Stimulated activated CD8-positive, alpha-beta memory T cell treated with anti-CD3 and anti-CD28 coated beads, Interleukin-15, amount 100 ng/mL, for 4 hours (primary cell): Measurements from ENCODE around the gene ZDHHC18.
"Not testable (repeated sequence)": the region's sequence is repeated elsewhere in the genome, so short reads cannot be mapped to it uniquely, and the experiment has no call there.

ENCODE experiments used
- DNase-seq, 2 donors: peaks; one replicate each; pipeline ENCODE4 v3.0.0-alpha.2; 2020; ENCODE audit warnings: low read depth in 2 of 2

Gene ZDHHC18

GRCh38 chr1:26833432-26834405, 7.2 kb downstream of the ZDHHC18 start:
- DNase-seq, result peak; percentile 71 to 83

DNA sequence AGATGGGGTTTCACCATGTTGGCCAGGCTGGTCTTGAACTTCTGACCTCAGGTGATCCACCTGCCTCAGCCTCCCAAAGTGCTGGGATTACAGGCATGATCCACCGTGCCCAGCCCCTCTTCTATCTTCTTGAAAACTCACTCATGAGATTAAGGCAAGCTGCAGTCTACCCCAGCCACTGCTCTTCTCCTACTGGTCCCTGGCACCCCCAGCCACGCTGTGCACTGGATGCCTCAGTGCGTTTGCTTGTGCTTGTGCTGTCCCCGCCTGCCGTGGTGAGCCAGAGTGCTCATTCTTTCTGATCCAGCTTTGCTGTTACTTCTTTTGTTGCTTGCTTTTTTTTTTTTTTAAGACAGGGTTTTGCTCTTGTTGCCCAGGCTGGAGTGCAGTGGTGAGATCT, 11.2 kb downstream of the ZDHHC18 start:
- DNase-seq, result not testable (repeated sequence)

DNA sequence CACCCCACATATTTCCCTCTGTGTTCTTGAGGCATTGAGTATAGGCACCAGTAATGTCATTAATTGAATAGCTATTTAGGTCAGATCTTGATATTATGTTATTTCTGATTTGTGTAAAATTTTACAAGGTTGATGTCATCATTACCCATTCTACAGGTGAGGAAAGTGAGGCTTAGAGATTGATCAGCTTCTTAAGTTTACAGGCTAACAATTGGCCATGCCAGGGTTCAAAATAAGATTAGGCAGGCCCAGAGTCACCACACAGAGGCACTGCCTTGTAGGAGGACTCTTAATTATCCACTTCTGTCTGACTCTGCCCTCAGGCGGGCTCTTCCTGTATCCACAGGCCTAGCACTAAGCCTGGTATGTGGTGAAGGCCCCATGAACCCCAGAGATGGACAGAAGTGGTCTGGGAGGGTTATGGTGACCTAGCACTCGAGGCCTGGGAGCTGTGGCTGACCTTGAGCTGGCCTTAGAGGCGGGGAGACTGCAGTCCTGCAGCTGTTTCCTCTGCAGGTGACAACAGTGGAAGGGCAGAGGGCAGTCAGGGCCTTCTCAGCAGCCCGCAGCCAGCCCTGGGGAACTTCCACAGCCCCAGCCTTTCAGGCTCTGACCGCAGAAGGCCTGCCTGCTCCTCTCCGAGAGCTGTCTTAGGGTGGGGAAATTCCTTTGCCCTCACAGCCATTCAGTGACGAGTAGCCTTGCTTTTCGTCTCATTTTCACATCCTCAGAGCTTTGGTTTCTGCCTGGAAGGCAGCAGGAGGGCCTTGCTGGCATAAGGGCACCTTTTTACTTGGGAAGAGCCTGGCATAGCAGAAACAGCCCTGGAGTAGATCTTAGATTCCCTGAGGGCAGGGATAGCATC, 12.2 kb downstream of the ZDHHC18 start:
- DNase-seq, result no peak

GRCh38 chr1:26839339-26839722, 12.8 kb downstream of the ZDHHC18 start:
- no peak for DNase-seq

DNA sequence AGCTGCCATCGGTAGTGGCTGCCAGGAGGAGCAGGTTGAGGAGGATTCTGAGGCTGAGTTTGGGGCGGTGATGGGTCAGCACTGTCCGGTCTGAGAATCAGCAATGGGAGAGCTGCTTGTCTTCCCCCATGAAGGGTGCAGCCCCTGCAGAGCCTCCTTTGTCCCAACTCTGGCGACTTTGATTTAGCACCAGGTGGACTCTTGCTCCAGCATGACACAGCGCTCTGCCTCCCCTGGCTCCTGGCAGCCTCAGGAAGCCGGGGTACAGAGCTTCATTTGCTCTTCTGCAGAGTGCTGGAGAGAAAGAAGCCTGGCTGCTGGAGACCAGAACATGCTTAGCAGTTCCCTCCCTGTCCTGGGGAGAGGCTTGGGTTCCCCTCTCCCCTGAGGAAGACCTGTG, 13.3 kb downstream of the ZDHHC18 start:
- no peak for DNase-seq

- no peak for DNase-seq
These were observed 18.1 kb downstream of the ZDHHC18 start for GRCh38 chr1:26844424-26845196.

GRCh38 chr1:26847826-26848225, 21.3 kb downstream of the ZDHHC18 start:
- not testable (repeated sequence) for DNase-seq

DNA sequence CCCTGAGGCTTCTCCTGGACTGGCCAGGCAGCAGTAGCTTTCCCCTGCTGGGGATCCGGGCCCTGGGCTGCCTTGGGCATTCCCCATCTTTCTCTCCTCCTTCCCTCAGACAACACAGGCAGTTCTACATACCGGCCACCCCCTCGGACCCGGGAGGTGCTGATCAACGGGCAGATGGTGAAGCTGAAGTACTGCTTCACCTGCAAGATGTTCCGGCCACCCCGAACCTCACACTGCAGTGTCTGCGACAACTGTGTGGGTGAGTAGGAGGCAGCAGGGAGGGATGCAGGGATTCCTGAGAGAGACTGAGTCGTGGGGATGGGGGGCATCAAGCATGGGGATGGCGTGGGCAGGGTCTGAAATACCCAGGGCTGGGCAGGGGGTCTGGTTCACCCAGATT, 22.0 kb downstream of the ZDHHC18 start:
- no peak for DNase-seq

DNA sequence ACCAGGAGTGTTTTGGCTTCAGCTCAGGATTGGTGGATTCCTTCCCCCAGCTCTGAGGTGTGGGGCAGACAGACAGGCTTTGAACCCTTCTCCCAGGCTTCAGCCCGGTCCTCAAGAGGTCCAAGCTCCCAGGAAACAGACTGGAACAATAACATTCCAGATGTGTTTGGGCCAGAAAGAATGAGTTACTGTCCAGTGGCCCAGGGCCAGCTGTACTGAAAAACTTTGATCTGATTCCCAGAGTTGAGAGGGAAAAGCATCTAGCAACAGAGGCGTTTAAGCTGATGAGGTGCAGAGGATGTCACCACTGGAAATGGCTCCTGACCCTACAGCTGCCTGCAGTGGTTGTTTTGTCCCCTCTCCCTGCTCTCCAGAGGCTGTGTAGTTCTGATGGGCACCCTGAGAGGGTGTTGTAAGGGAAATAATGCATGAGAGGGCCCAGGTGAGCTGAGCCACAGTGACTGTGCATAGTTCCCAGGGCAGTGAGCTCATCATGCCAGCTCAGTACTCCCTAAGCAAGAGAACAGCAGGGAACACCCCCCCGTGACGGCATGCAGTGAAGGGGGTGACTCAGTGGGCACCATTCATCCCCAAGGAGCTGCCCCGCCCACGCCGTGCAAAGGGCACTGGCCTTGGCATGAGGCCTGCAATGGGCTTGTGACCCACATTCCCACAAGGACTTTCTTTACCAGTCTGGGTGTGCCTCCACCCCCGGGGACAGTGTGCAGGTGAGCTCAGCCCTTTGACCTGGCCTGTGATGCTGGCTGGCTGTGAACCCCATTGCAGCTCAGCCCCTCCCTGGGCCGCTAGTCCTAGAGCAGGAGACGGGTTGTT, 22.7 kb downstream of the ZDHHC18 start:
- DNase-seq, result no peak

- DNase-seq, result no peak
These were observed 24.7 kb downstream of the ZDHHC18 start for GRCh38 chr1:26851106-26851684.

- no peak for DNase-seq
These were observed 26.2 kb downstream of the ZDHHC18 start for GRCh38 chr1:26852701-26853100.

- DNase-seq, result peak; percentile 35 to 72
These were observed 26.7 kb downstream of the ZDHHC18 start for GRCh38 chr1:26853156-26853555.

DNA sequence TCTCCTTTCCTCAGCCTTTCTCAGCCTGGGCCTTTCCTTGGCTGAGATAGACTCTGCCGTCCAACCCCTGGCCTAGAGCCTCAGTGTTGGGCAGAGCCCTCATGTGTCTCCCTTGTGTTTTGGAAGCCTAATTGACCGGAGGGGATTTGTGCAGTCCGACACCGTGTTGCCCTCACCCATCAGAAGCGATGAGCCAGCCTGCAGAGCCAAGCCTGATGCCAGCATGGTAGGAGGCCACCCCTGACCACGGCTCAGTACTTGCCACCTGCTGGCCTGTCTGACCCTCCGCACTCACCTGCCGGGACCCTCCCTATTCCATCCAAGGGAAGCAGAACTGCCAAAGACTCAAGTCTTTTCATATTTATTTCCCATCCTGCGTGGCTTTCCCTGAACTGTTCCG, 27.1 kb downstream of the ZDHHC18 start:
- DNase-seq, result no peak

DNA sequence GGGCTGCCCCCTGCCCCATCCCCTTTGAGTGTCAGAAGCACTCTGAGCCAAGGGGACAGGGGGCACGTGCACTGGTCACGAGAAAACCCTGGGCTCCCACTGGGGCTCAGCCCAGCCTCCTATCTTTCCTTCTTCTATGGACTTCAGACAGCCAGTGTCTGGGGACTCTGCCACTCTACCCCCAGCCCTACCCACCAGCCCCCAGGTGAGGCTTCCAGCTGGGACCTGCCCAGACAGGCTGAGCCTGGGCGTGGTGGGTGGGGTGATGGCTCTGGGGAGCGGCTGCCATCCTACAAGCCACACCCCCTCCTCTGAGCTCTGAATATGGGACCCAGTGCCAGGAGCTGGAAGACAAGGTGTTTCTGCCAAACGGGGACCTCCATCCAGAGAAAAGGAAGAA, 28.4 kb downstream of the ZDHHC18 start:
- DNase-seq, result no peak

DNA sequence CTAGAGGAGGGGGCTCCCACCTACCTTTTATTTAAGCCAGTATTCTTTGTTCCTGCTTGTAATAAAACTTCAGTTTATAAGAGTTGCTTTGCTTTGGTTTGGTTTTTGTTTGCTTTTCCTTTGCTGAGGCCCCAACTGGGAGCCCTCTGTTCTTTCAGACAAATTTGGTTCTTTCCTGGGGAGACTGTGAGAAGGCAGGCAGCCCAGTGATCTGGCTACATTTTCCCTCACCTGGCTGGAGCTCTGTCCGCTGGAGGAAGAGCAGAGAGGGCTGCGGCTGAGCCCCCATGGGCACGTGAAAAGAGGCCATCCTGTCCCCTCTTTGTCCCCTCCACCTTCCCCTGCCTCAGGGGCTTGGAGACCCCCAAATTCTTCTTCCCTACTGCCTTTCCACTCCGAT, 29.1 kb downstream of the ZDHHC18 start:
- no peak for DNase-seq

DNA sequence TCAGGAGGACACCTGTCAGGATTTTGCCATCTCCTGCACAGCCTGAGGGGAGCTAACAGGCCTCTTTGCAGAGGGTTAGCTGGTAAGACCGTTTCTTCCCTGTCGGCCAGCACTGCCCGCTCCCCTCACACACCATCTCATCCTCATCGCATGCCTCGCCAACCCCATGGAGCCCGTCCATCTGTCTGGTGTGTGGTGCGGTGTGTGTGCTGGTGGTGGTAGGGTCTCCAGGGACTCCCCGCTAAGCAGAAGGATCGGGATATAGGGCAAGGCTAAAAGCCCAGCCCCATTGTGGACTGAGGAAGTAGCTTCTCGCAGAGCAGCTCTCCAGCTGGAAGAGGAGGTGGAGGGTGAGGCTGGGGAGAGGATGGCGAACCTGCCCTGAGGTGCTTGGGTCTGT, 29.7 kb downstream of the ZDHHC18 start:
- DNase-seq, result no peak

DNA sequence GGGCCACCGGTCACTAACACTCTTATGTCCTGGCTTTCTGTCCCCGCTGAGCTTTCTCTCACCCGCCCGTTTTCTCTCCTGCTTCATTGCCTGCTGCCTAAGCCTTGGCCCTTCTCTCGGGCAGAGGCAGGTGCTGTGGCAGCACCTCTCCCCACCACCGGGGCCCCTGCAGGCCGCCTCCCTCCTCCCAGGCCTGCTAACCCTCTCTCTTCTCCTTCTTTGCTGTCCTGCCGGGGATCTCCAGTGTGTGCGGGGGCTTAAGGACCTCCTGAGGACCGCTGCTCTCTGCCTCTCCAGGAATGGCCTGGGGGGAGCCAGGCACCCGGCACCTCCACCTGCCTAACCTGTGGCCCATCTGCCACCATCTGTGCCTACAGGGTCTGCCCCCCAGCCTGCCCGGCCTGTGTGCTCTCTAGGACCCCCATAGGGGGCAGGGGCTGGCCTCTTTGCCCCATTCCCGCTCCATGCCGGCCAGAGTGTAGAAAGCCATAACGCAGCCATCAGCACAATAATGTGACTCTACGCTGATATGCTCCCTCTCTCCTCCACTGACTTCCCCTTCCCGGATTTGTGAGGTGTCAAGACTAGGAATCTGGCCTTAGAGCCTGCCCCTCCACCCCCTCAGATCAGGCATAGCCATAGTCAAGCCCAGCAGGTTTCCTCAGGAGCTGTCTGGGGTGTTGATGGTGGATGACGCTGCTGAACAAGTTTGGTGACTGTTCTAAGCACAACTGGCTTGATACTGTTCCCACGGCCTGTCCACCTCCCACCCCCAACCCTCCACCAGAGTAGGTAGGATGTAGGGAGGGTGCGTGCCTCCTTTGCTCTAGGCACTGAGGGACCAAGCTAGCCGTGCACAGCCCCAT, 30.3 kb downstream of the ZDHHC18 start:
- no peak for DNase-seq

GRCh38 chr1:26857473-26858060, 31.1 kb downstream of the ZDHHC18 start:
- no peak for DNase-seq

DNA sequence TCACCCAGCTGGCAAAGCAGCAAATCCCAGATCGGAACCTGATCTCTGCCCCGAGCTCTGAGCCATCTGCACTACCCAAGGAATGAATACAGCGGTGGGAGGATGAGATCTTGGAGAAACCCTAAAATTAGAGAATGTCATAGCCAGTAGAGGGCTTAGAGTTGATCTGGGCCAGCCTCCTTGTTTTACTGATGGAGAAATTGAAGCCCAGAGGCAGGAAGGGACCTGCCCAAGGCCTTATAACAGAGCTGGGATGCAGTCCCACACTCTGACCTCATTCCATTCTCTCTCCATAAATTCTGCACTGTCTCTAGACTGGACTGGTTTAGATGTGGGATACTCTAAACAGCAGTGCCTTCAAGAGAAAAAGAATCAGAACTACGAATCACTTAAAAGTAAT, 31.7 kb downstream of the ZDHHC18 start:
- no peak for DNase-seq
